MM.1S (cell line): ENCODE data around the gene GNA14.

Source experiments
- DNase-seq: peaks from one replicate; pipeline ENCODE4 v3.0.0-alpha.2; 2015
- H2AFZ ChIP-seq: fragments of 300-600 bp; sonication (generic); 2 replicates; pipeline ENCODE4 v1.6.0; 2016; ENCODE audit warnings: antibody characterized with exemption, low read length
- H3F3A ChIP-seq: fragments of 300-600 bp; sonication (generic); 2 replicates; pipeline ENCODE4 v1.6.1; 2016; ENCODE audit warnings: mild to moderate bottlenecking, antibody characterized with exemption, low read length, moderate library complexity, mixed read lengths; ENCODE audit not compliant: insufficient read depth
- H3K27ac ChIP-seq: fragments of 300-600 bp; sonication (generic); 2 replicates; pipeline ENCODE4 v1.5.1; 2016; ENCODE audit warnings: mild to moderate bottlenecking, low read length
- H3K27me3 ChIP-seq: fragments of 300-600 bp; sonication (generic); replicated peaks from 2 replicates; pipeline ENCODE4 v1.6.0; 2016; ENCODE audit warnings: low read length; ENCODE audit not compliant: insufficient read depth
- H3K36me3 ChIP-seq: fragments of 300-600 bp; sonication (generic); replicated peaks from 2 replicates; pipeline ENCODE4 v1.6.1; 2016; ENCODE audit warnings: mild to moderate bottlenecking, low read length, mixed read lengths; ENCODE audit not compliant: insufficient read depth
- H3K4me1 ChIP-seq: fragments of 300-600 bp; sonication (generic); 2 replicates; pipeline ENCODE4 v1.6.1; 2016; ENCODE audit warnings: low read length, mixed read lengths
- H3K4me2 ChIP-seq: fragments of 300-600 bp; sonication (generic); 2 replicates; pipeline ENCODE4 v1.6.0; 2016; ENCODE audit warnings: low read depth, low read length
- H3K4me3 ChIP-seq: fragments of 300-600 bp; sonication (generic); 2 replicates; pipeline ENCODE4 v1.5.1; 2016; ENCODE audit warnings: low read length, mixed read lengths
- H3K79me2 ChIP-seq: fragments of 300-600 bp; sonication (generic); 2 replicates; pipeline ENCODE4 v1.6.1; 2016; ENCODE audit warnings: mixed run types, low read length, mixed read lengths
- H3K9ac ChIP-seq: fragments of 300-600 bp; sonication (generic); 2 replicates; pipeline ENCODE4 v1.6.1; 2016; ENCODE audit warnings: low read length, mixed read lengths
- H3K9me2 ChIP-seq: fragments of 300-600 bp; sonication (generic); replicated peaks from 2 replicates; pipeline ENCODE4 v1.6.1; 2016; ENCODE audit warnings: mild to moderate bottlenecking, low read length, mixed read lengths; ENCODE audit not compliant: insufficient read depth
- H3K9me3 ChIP-seq: fragments of 300-600 bp; sonication (generic); replicated peaks from 2 replicates; pipeline ENCODE4 v1.6.1; 2016; ENCODE audit warnings: mild to moderate bottlenecking, low read length, mixed read lengths; ENCODE audit not compliant: insufficient read depth
- H4K20me1 ChIP-seq: fragments of 300-600 bp; sonication (generic); 2 replicates; pipeline ENCODE4 v1.6.1; 2016; ENCODE audit warnings: mild to moderate bottlenecking, low read length, moderate library complexity, mixed read lengths; ENCODE audit not compliant: insufficient read depth
- EZH2 ChIP-seq: fragments of 300-600 bp; sonication (generic); optimal IDR thresholded peaks from 2 replicates; pipeline ENCODE3; 2017; ENCODE audit warnings: low read depth, mild to moderate bottlenecking, antibody characterized with exemption, low read length, mixed read lengths
- EZH2phosphoT487 ChIP-seq: fragments of 300-600 bp; sonication (generic); IDR thresholded peaks from 2 replicates; pipeline ENCODE4 v1.6.1; 2018; ENCODE audit warnings: antibody characterized with exemption, low read length
- TF ChIP-seq, protein P1 (sequence below): fragments of 300-600 bp; sonication (generic); IDR thresholded peaks from 2 replicates; pipeline ENCODE4 v1.5.1; 2016; ENCODE audit warnings: antibody characterized with exemption, low read length, mixed read lengths

Gene GNA14

DNA sequence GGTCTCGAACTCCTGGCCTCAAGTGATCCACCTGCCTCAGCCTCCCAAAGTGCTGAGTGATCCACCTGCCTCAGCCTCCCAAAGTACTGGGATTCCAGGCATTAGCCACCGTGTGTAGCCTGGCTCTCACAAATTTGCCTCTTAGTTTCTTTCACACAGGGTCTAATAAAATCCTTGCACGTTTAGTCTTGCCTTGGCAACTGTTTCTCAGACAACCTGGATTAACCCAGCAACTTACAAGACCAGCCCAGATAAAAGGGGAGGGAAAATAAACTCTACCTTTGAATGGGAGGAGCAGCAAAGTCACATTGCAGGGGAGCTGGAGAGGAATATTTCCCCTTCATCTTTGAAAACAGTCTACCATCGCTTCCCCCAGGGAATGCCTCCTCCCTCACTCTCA is 29.3 kb upstream of the GNA14 start:
- H3K9ac ChIP-seq = no peak overlapping the region
- TF ChIP-seq EZH2 (no peak), EZH2phosphoT487 (no peak)
- TF ChIP-seq, protein P1, sequence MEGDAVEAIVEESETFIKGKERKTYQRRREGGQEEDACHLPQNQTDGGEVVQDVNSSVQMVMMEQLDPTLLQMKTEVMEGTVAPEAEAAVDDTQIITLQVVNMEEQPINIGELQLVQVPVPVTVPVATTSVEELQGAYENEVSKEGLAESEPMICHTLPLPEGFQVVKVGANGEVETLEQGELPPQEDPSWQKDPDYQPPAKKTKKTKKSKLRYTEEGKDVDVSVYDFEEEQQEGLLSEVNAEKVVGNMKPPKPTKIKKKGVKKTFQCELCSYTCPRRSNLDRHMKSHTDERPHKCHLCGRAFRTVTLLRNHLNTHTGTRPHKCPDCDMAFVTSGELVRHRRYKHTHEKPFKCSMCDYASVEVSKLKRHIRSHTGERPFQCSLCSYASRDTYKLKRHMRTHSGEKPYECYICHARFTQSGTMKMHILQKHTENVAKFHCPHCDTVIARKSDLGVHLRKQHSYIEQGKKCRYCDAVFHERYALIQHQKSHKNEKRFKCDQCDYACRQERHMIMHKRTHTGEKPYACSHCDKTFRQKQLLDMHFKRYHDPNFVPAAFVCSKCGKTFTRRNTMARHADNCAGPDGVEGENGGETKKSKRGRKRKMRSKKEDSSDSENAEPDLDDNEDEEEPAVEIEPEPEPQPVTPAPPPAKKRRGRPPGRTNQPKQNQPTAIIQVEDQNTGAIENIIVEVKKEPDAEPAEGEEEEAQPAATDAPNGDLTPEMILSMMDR = no peak
- H3K4me2 ChIP-seq = no peak overlapping the region
- no peak overlapping the region for H2AFZ ChIP-seq
- H3K4me1 ChIP-seq = no peaks in the 10 kb centered on the region
- H4K20me1 ChIP-seq = no peaks in the 10 kb centered on the region
- H3K79me2 ChIP-seq = no peaks in the 10 kb centered on the region
- no peaks in the 10 kb centered on the region for H3K9me3 ChIP-seq
- no peak overlapping the region for H3K4me3 ChIP-seq
- no peak overlapping the region for H3K27ac ChIP-seq
- no peaks in the 10 kb centered on the region for H3F3A ChIP-seq
- no peaks in the 10 kb centered on the region for H3K9me2 ChIP-seq
- DNase-seq = no peak
- no peaks in the 10 kb centered on the region for H3K27me3 ChIP-seq
- H3K36me3 ChIP-seq = no peaks in the 10 kb centered on the region

DNA sequence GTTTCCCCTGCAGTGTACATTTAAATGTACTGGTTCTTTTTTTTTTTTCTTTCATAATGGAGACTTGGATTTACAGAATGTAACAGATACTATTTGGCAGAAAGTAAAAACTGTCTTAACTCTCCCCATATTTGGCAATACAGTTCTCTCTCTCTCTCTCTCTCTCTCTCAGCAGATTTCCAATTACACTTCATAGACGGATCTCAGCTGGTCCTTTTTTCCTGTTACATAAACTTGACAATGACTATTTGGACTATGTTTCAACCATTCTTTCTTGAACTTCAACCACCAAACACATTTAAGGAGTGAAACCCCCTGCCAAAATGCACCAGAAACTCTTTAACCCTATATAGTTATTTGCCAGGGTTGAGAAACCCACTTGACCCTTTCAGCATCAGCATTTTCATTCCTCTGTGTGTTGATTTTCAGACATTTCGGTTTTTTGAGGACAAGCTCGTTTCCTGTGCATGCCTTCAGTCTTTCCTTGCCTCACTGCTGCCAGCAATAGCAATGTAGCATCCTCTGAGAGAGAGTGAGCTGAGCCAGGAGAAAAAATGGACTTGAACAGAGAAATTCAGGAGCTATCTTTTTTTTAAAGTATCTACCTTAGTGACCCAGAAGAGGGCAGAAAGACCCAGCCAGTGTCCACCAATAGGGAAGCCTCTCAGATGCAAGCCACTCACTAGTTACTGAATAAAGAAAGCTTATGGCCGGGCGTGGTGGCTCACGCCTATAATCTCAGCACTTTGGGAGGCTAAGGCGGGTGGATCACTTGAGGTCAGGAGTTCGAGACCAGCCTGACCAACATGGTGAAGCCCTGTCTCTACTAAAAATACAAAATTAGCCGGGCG is 26.0 kb upstream of the GNA14 start:
- H3K36me3 ChIP-seq = no peaks in the 10 kb centered on the region
- no peak overlapping the region for H2AFZ ChIP-seq
- no peaks in the 10 kb centered on the region for H3K4me1 ChIP-seq
- no peaks in the 10 kb centered on the region for H3K9me3 ChIP-seq
- no peak overlapping the region for H3K27ac ChIP-seq
- H3K4me2 ChIP-seq = no peak overlapping the region
- TF ChIP-seq, protein P1 = no peak
- TF ChIP-seq EZH2 (no peak), EZH2phosphoT487 (no peak)
- H3K9ac ChIP-seq = no peak overlapping the region
- no peaks in the 10 kb centered on the region for H3K79me2 ChIP-seq
- DNase-seq = no peak
- no peaks in the 10 kb centered on the region for H4K20me1 ChIP-seq
- no peaks in the 10 kb centered on the region for H3K9me2 ChIP-seq
- no peaks in the 10 kb centered on the region for H3K27me3 ChIP-seq
- no peak overlapping the region for H3K4me3 ChIP-seq
- H3F3A ChIP-seq = no peaks in the 10 kb centered on the region

DNA sequence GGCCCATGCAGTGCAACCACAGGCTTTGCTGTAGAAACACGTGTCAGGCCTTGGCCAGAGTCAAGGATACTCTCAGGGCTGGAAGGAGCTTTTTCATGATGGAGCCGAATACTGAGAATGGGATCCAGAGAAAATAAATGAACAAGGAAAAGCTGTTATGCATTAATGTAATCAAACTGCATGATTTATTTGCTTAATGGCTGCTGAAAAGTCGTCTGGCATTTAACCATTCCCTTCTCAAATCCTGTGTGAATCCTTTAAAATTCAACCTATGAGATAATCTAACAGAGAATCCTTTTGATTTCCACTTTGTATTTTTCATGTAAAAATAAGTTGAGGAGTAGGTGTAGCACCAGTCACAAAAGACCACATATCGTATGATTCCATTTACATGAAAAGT is 24.1 kb upstream of the GNA14 start:
- no peaks in the 10 kb centered on the region for H4K20me1 ChIP-seq
- no peaks in the 10 kb centered on the region for H3K9me3 ChIP-seq
- no peak overlapping the region for H3K27ac ChIP-seq
- no peak overlapping the region for H3K4me3 ChIP-seq
- DNase-seq = no peak
- no peaks in the 10 kb centered on the region for H3K4me1 ChIP-seq
- no peaks in the 10 kb centered on the region for H3K27me3 ChIP-seq
- no peaks in the 10 kb centered on the region for H3K9me2 ChIP-seq
- TF ChIP-seq EZH2 (no peak), EZH2phosphoT487 (no peak)
- TF ChIP-seq, protein P1 = no peak
- no peaks in the 10 kb centered on the region for H3K36me3 ChIP-seq
- H3K4me2 ChIP-seq = no peak overlapping the region
- no peak overlapping the region for H2AFZ ChIP-seq
- no peaks in the 10 kb centered on the region for H3K79me2 ChIP-seq
- no peaks in the 10 kb centered on the region for H3F3A ChIP-seq
- no peak overlapping the region for H3K9ac ChIP-seq
